GM23338 (cell line): ENCODE measurements around the gene CMIP.

Source experiments
- CREB1 ChIP-seq: fragments of 250-450 bp; sonication (Bioruptor Pico); IDR thresholded peaks from 2 replicates; pipeline ENCODE4 v1.5.0; 2020; ENCODE audit warnings: low read depth, mild to moderate bottlenecking, moderate library complexity
- EZH2 ChIP-seq: fragments of 200-600 bp; sonication (generic); IDR thresholded peaks from one replicate; pipeline ENCODE4 v1.8.0; 2017; ENCODE audit warnings: antibody characterized with exemption, mild to moderate bottlenecking, low read depth; ENCODE audit not compliant: unreplicated experiment
- EZH2phosphoT487 ChIP-seq: fragments of 200-600 bp; sonication (generic); IDR thresholded peaks from one replicate; pipeline ENCODE4 v1.8.1; 2018; ENCODE audit warnings: antibody characterized with exemption; ENCODE audit not compliant: unreplicated experiment
- REST ChIP-seq: IDR thresholded peaks from one replicate; pipeline ENCODE4 v1.6.1; 2018; ENCODE audit warnings: antibody characterized with exemption; ENCODE audit not compliant: unreplicated experiment
- TF ChIP-seq, protein P1 (sequence below), 2 experiments: fragments of 200-600 bp in 1 of 2; sonication (generic) in 1 of 2; conservative IDR thresholded peaks; 2 replicates each; pipeline versions ENCODE4 v1.5.1 to v1.6.1; 2016 to 2017; ENCODE audit warnings: antibody characterized with exemption in 2 of 2, low read depth in 2 of 2, mild to moderate bottlenecking in 2 of 2, moderate library complexity in 1 of 2
- TF ChIP-seq, protein P2 (sequence below): IDR thresholded peaks from 2 replicates; pipeline ENCODE4 v1.6.1; 2016; ENCODE audit warnings: antibody characterized with exemption

DNA sequence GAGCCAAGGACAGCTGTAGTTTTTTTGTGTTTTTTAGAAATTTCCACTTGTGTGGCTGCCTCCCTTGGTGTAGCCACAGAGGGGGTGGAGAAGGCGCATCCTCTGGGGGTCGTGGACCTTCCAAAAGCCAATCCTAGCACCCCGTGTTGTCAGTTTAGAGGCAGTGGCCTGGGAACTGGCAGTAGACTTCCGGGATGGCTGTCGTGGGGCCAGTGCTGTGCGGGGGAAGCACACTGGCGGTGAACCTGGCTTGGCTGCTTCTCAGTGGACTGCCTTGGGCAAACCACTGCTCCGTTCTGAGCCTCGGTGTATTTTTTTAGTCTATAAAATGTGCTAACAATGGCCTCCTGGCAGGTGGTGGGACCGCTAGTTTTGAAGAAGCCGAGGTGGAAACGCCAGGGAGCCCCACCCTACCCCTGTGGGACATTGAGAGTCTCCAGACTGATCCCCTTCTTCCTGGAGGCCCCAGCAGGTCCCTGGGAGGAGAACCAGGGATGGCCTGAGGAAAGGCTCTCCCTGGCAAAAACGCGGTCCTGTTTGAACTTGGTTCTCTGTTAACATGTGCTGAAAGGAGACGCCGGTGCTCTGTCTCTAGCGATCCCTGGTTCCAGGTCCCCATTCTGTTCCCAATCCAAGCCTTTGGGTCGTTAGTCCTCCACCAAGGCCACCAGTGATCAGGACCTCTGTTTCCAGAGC is 125.7 kb downstream of the CMIP start:
- TF ChIP-seq, protein P1, sequence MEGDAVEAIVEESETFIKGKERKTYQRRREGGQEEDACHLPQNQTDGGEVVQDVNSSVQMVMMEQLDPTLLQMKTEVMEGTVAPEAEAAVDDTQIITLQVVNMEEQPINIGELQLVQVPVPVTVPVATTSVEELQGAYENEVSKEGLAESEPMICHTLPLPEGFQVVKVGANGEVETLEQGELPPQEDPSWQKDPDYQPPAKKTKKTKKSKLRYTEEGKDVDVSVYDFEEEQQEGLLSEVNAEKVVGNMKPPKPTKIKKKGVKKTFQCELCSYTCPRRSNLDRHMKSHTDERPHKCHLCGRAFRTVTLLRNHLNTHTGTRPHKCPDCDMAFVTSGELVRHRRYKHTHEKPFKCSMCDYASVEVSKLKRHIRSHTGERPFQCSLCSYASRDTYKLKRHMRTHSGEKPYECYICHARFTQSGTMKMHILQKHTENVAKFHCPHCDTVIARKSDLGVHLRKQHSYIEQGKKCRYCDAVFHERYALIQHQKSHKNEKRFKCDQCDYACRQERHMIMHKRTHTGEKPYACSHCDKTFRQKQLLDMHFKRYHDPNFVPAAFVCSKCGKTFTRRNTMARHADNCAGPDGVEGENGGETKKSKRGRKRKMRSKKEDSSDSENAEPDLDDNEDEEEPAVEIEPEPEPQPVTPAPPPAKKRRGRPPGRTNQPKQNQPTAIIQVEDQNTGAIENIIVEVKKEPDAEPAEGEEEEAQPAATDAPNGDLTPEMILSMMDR (conservative IDR thresholded peaks at IDR 0.05; ENCODE audit: low read depth in 2 of 2) = no peak
- TF ChIP-seq REST (no peak), EZH2 (no peak), CREB1 (CRISPR knock-in tag) (no peak), EZH2phosphoT487 (no peak)
- TF ChIP-seq, protein P2, sequence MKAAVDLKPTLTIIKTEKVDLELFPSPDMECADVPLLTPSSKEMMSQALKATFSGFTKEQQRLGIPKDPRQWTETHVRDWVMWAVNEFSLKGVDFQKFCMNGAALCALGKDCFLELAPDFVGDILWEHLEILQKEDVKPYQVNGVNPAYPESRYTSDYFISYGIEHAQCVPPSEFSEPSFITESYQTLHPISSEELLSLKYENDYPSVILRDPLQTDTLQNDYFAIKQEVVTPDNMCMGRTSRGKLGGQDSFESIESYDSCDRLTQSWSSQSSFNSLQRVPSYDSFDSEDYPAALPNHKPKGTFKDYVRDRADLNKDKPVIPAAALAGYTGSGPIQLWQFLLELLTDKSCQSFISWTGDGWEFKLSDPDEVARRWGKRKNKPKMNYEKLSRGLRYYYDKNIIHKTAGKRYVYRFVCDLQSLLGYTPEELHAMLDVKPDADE = no peak
